ENCODE measurements around the gene SLC20A1.
A peak's percentile ranks its signal among the peaks of the same experiment; 100 is the strongest.

Gene SLC20A1

GRCh38 chr2:112625474-112626114, 20.1 kb upstream of the SLC20A1 start:
- no peak for DNase-seq (ENCODE audit: low read depth)

GRCh38 chr2:112626604-112627059, 19.1 kb upstream of the SLC20A1 start:
- peak; percentile 30 for DNase-seq (ENCODE audit: low read depth)

- no peak for DNase-seq (ENCODE audit: low read depth)
These were observed 18.4 kb upstream of the SLC20A1 start for GRCh38 chr2:112627060-112628040.

DNA sequence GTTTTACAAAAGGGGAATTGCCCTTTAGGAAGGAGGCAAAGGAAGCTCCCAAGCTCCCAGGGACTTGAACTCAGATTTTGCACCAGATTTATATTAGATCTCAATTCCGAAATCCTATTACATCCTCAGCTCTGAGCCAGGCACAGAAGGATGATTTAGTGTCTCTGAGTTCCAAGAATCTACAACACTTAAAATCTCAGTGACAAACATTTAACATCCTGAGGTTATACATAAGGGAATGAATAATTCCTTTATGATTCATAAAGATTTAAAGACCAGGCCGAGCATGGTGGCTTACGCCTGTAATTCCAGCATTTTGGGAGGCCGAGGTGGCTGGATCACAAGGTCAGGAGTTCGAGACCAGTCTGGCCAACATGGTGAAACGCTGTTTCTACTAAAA, 16.5 kb upstream of the SLC20A1 start:
- no peak for DNase-seq (ENCODE audit: low read depth)

GRCh38 chr2:112629823-112630222, 15.9 kb upstream of the SLC20A1 start:
- no peak for DNase-seq (ENCODE audit: low read depth)

DNA sequence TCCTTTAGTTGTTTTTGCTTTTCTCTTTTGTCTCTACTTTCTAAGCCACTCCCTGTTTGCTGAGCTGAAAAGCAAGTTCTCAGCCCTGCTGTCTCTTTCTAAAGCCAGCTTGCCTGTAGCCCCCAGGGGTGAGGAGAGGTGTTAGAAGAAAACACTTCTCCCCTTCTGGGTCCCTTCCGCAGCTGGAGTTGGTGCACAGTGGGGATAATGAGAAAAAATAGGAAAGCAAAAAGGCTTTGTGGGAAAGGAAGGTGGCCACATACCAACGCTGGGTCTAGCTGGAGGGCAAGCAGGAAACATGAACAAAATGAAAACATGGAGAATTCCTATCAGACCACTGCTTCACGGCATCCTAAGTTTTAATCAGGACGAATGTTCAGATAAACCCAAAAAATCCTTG, 15.5 kb upstream of the SLC20A1 start:
- no peak for DNase-seq (ENCODE audit: low read depth)

DNA sequence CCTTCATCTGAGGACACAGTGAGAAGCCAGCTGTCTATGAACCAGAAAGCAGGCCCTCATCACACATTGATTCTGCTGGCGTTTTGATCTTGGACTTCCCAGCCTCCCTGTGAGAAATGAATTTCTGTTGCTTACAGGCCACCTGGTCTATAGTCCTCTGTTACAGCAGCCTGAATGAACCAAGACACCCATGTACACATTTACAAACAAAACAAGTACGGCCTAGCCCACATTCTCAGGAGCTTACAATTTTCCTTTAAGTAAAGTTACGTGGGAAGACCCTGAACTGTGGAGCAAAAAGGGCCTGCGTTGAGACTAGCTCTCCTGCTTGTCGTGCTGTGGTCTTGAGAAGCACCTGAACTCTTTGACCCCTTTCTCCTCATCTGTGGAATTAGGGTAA, 12.0 kb upstream of the SLC20A1 start:
- DNase-seq (ENCODE audit: low read depth): no peak

- DNase-seq (ENCODE audit: low read depth): no peak
These were observed 11.4 kb upstream of the SLC20A1 start for GRCh38 chr2:112634153-112634873.

GRCh38 chr2:112634874-112635157, 10.9 kb upstream of the SLC20A1 start:
- no peak for DNase-seq (ENCODE audit: low read depth)

DNA sequence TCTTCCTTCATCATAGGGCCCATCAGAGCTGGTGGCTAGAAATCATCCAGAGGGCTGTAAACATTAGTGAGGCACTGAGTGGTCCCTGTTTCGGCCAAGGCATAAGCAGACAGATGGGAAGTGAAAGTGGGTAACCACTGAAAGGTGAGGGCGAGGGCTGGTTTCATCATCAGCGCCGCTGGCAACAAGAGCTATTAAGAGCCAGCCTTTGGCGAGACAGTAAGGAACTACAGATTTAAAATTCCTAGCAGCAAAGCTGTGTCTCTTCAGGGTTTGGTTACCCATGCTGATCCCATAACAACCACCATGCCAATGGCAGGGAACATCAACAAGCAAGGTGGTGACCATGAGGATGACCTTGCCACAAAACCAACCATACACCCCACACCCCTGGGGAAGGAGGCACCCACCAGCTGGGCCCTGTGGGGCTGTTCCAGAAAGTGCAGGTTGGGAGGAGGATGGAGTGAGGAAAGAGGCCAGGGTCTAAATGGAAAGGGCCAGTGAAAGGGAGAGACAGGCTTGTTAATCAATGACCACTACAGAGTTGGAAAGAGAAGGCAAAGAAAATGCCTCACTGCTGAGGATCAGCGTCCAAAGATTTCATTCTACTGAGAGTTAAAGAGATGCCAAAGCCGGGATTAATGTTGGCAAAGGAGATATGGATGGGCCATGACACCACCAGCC, 9.0 kb upstream of the SLC20A1 start:
- DNase-seq (ENCODE audit: low read depth): no peak

- no peak for DNase-seq (ENCODE audit: low read depth)
These were observed 8.5 kb upstream of the SLC20A1 start for GRCh38 chr2:112637289-112637660.

DNA sequence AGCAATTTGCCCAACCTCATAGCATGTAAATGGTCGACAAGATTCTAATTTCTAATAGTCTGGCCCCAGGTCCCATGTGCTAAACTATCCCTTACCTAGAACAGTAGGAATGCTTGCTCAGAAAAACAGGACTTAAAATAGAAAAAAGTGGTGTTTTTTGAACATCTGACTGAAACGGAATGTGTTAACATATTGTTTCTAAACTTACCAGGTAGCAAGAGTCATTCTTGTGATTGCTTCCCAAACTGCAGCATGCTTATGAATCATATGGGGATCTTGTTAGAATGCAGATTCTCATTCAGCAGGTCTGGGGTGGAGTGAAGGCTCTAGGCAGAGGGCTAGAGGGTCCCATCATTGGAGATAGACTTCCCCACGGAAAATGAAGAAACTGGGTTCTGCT, 5.8 kb upstream of the SLC20A1 start:
- DNase-seq (ENCODE audit: low read depth): no peak

DNA sequence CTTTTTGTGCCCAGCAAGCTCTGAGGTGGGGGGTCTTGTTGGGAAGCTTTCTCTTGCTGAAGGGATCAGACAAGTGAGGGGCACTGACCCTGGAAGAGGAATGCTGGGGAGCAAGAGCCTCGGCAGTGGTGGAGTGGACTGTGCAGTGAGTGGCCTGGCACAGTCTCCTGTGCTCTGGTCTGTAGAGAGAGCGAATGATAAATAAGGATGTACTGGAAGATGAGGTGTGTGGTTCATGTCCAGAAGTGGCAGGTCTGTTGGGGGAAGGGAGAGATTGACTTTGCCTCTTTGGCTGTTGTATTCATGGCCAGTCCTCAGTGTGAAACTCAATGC, 5.3 kb upstream of the SLC20A1 start:
- DNase-seq (ENCODE audit: low read depth): no peak

DNA sequence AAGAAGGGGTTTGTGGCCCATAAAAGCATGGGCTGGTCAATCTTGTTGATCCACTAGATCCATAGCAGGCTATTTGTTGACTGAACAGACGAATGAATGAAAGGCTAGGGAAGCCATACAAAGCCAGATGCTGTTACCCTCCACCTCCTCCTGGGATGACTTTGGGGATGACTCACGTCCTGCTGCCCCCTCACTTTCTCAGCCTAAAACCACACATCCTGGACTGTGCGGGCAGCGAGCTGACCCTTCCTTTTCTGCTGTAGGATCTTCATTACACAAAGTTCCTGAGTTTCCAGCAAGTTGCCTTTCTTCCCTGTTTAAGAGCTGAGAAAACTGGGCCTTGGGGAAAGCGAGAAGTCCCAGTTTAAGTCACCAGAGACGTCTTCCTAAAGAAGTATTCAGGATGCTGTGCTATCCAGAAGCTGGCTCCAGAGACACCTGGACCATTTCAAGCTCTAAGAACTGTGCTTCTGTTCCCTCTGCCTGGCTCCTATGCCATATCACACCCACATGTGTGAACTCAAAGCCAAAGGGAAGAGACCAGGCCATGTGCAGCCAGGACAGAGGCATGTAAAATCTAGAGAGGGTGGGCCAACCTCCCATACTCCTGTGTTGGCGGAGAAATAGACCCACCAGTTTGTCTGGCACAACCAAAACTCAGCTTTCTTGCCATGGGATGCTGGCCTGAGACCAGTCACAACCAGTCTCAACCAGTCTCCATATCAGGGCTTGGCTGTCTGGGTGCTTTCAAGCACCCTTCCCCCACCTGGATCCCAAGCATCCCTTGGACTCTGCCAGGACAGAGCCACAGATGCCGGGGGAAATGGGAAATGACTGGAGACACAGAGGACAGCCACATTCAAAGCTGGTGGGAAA, 4.7 kb upstream of the SLC20A1 start:
- no peak for DNase-seq (ENCODE audit: low read depth)

GRCh38 chr2:112641701-112642100, 4.0 kb upstream of the SLC20A1 start:
- DNase-seq (ENCODE audit: low read depth): no peak

GRCh38 chr2:112642561-112642960, 3.2 kb upstream of the SLC20A1 start:
- DNase-seq (ENCODE audit: low read depth): no peak

DNA sequence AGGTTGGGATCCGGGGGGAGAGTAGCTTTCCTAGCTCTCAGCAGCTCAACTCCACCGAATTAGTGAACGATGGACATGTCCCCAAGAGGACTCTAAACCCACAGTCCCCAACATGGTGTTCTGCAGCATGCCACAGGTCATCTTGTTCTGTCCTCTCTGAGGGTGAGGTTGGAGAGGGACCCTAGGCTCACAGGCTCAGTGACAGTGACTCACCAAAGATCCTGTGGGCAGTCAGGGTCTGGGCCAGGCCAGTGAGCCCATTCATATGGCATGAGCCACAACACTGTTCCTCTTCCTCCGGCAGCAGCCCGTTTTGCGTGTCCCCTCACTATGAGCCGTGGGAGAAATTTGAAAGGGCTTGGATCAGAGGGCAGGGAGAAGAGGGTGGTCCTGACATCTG, 2.8 kb upstream of the SLC20A1 start:
- no peak for DNase-seq (ENCODE audit: low read depth)

DNA sequence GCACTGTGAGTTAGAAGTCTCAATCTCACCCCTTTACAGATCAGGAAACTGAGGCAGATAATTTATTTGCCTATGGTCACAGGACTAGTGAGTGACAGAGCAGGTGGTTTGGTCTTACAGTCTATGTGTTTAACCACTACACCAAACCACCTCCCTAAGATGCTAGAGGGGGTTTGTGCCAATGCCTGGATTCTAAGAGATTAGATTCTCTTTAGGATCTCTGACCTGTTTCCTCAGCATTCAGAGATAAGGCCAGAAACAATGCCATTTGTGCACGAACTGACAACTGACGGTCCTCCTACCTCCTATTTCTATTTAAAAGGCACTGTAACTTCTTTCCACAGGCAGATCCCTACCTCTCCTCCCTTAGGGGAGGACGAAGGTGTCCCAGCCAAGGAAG, 2.3 kb upstream of the SLC20A1 start:
- DNase-seq (ENCODE audit: low read depth): no peak

DNA sequence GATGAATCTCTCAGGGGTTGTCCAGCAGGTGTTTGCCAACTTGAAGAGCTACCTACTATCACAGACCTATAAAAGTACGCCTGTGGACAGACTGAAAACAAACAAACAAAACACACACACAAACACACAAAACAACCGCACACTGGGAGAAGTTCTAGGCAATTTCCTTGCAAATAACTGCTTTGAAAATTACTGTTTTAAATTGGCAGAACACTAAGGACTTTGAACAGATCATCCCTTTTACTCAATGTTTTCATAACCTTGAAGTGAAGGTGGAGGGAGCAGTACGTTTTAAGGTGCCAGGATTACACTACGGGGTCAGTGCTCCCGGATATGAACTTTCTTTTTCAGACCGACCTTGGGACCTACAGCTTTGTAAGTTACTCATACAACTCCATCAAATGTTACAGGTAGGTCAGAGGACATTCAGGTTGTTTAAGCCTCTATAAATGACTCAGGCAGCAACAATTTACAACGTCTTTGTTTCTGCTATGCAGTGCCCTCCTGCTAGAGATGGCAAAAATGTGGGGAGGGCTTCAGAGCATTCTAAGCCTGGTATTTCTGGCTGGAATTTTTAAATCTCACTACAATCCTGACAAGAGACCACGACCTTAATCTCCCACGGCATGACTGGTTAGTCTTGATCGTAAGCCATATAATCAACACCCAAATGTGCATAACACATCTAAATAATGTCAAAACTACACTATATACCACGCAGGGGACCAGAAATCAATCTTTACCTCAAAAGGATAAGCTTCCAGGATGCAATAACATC, 1.4 kb upstream of the SLC20A1 start:
- no peak for DNase-seq (ENCODE audit: low read depth)

- no peak for DNase-seq (ENCODE audit: low read depth)
These were observed 818 bp upstream of the SLC20A1 start for GRCh38 chr2:112644933-112645309.
